MM.1S (cell line): ENCODE measurements around the gene GJE1.

ENCODE experiments used
- CTCF ChIP-seq: fragments of 300-600 bp; sonication (generic); IDR thresholded peaks from 2 replicates; pipeline ENCODE4 v1.5.1; 2016; ENCODE audit warnings: antibody characterized with exemption, low read length, mixed read lengths
- EZH2 ChIP-seq: fragments of 300-600 bp; sonication (generic); optimal IDR thresholded peaks from 2 replicates; pipeline ENCODE3; 2017; ENCODE audit warnings: low read depth, mild to moderate bottlenecking, antibody characterized with exemption, low read length, mixed read lengths
- EZH2phosphoT487 ChIP-seq: fragments of 300-600 bp; sonication (generic); IDR thresholded peaks from 2 replicates; pipeline ENCODE4 v1.6.1; 2018; ENCODE audit warnings: antibody characterized with exemption, low read length

- TF ChIP-seq EZH2phosphoT487 = no peak
- TF ChIP-seq CTCF = no peak
- TF ChIP-seq EZH2 = no peak
Measured at GRCh38 chr6:142087950-142088857, 44.5 kb upstream of the GJE1 start.
